ENCODE results near the gene BTAF1. TPM values are rescaled to one million over a fixed set of nuclear protein-coding genes. Genes with fewer than 3 reads are reported as not detected.

BTAF1 gene
- total RNA-seq, 1 donor from 2014 or later, result 34.6 TPM

GRCh38 chr10:92003258-92003657 is 79.7 kb downstream of the BTAF1 start:
- Mint-ChIP-seq H3K9me3 (ENCODE audit: unreplicated experiment) (peaks cover 9% of the 10 kb centered on the region), H3K4me1 (ENCODE audit: unreplicated experiment) (no peaks in the 10 kb centered on the region), H3K27me3 (ENCODE audit: unreplicated experiment) (no peaks in the 10 kb centered on the region), H3K36me3 (ENCODE audit: unreplicated experiment) (peaks cover 60% of the 10 kb centered on the region), H3K4me3 (ENCODE audit: unreplicated experiment) (no peak overlapping the region), H3K27ac (ENCODE audit: unreplicated experiment) (no peak overlapping the region)
- no peak for TF ChIP-seq CTCF (IDR thresholded peaks at IDR 0.05)
- no peak for DNase-seq (ENCODE audit: extremely low spot score, unreplicated experiment)

DNA sequence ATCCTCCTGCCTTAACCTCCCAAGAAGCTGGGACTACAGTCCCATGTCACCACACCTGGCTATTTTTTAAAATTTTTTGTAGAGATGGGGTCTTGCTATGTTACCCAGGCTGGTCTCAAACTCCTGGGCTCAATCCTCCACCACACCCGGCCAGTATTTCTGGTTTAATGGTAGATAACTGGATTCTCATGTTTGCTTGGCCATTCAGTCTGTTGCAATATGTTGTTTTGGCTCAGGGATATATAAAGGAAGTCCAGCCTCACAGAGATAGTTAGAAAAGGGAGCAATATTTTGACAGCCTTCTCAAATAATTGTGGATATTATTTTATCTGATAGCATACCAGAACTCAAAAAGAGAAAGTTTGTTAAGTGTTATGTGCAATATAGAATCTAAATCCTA is 82.4 kb downstream of the BTAF1 start:
- Mint-ChIP-seq H3K27ac (ENCODE audit: unreplicated experiment) (no peak overlapping the region), H3K4me1 (ENCODE audit: unreplicated experiment) (no peaks in the 10 kb centered on the region), H3K4me3 (ENCODE audit: unreplicated experiment) (no peak overlapping the region), H3K9me3 (ENCODE audit: unreplicated experiment) (peaks cover 9% of the 10 kb centered on the region), H3K27me3 (ENCODE audit: unreplicated experiment) (no peaks in the 10 kb centered on the region), H3K36me3 (ENCODE audit: unreplicated experiment) (peaks cover 57% of the 10 kb centered on the region)
- no peak for DNase-seq (ENCODE audit: extremely low spot score, unreplicated experiment)
- TF ChIP-seq CTCF (IDR thresholded peaks at IDR 0.05), result no peak

- DNase-seq (ENCODE audit: extremely low spot score, unreplicated experiment), result no peak
- Mint-ChIP-seq H3K4me1 (ENCODE audit: unreplicated experiment) (no peaks in the 10 kb centered on the region), H3K27me3 (ENCODE audit: unreplicated experiment) (no peaks in the 10 kb centered on the region), H3K36me3 (ENCODE audit: unreplicated experiment) (peaks cover 49% of the 10 kb centered on the region), H3K27ac (ENCODE audit: unreplicated experiment) (no peak overlapping the region), H3K9me3 (ENCODE audit: unreplicated experiment) (peaks cover 5% of the 10 kb centered on the region), H3K4me3 (ENCODE audit: unreplicated experiment) (no peak overlapping the region)
- TF ChIP-seq CTCF (IDR thresholded peaks at IDR 0.05), result no peak
These were observed 85.9 kb downstream of the BTAF1 start for GRCh38 chr10:92009445-92009844.

DNA sequence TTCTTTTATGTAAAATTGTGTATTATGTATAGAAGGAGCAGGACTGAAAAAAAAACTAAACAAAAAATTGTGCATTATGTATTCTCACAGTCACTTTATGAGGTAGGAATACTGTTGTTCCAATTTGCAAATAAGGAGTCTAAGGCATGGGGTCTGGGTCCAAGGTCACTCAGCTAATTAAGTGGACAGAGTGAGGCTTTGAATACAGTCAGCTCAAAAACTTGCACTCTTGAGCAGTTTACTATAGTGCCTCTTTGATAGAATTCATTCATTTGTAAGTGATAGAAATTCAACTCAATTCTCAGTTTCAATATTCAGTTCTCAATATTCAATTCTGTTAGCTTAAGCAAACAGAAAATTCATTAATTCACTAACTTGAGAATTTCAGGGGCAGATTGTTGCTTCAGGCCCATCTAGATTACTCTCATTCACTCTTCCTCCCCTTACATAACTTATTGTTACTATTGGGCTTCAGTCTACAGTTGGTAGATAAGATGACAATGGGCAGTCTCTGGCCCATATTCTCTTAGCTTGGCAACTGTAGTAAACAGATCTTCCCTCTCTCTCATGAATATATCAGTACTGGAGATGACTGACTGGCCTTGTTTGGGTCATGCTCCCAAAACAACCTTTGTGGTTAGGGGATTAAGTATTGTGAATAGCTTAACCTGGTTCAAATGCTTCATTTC is 86.6 kb downstream of the BTAF1 start:
- H3K36me3 Mint-ChIP-seq (ENCODE audit: unreplicated experiment), result peaks cover 43% of the 10 kb centered on the region
- DNase-seq (ENCODE audit: extremely low spot score, unreplicated experiment), result no peak

More for the DNA sequence above, 86.6 kb downstream of the BTAF1 start:
- no peak for TF ChIP-seq CTCF (IDR thresholded peaks at IDR 0.05)
- no peaks in the 10 kb centered on the region for H3K27me3 Mint-ChIP-seq (ENCODE audit: unreplicated experiment)
- H3K4me1 Mint-ChIP-seq (ENCODE audit: unreplicated experiment), result no peaks in the 10 kb centered on the region
- no peak overlapping the region for H3K4me3 Mint-ChIP-seq (ENCODE audit: unreplicated experiment)
- H3K27ac Mint-ChIP-seq (ENCODE audit: unreplicated experiment), result no peak overlapping the region
- H3K9me3 Mint-ChIP-seq (ENCODE audit: unreplicated experiment), result no peaks in the 10 kb centered on the region
